Measurements from ENCODE around the gene IFIT5. TPM values are rescaled to one million over a fixed set of nuclear protein-coding genes. Genes with fewer than 3 reads are reported as not detected.

The IFIT5 gene
- total RNA-seq, 3 donors from 2014 or later (not counting 1 experiment from before 2014, with no cell fraction given), result 17.7 to 23.6 (median 20.4) TPM

DNA sequence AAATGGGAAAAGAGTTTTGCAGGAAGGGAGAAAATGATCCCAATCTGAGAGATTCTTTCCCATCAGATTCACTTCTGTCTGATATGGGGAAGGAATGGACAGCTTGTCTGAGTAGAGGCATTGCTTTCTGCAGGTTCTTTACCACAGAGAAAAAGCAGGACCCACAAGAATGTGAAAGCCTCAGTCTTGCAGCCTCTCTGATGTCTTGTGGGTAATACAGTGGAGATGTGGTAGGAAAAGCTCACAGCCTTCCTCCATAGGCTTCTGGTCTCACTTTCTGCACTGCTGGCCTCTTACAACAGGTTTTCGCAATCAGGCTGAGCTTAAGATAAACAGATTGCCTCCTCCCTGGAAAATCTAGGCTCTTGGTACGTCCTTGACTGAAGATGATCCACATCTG, 21.4 kb upstream of the IFIT5 start:
- TF ChIP-seq, protein P1, sequence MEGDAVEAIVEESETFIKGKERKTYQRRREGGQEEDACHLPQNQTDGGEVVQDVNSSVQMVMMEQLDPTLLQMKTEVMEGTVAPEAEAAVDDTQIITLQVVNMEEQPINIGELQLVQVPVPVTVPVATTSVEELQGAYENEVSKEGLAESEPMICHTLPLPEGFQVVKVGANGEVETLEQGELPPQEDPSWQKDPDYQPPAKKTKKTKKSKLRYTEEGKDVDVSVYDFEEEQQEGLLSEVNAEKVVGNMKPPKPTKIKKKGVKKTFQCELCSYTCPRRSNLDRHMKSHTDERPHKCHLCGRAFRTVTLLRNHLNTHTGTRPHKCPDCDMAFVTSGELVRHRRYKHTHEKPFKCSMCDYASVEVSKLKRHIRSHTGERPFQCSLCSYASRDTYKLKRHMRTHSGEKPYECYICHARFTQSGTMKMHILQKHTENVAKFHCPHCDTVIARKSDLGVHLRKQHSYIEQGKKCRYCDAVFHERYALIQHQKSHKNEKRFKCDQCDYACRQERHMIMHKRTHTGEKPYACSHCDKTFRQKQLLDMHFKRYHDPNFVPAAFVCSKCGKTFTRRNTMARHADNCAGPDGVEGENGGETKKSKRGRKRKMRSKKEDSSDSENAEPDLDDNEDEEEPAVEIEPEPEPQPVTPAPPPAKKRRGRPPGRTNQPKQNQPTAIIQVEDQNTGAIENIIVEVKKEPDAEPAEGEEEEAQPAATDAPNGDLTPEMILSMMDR (IDR thresholded peaks at IDR 0.05), result no peak
- Mint-ChIP-seq H3K4me1 (peaks cover 21 to 22% of the 10 kb centered on the region in 2 donors), H3K9me3 (no peaks in the 10 kb centered on the region), H3K36me3 (no peaks in the 10 kb centered on the region), H3K4me3 (peak overlapping the region; percentile 96), H3K27ac (peak overlapping the region; percentile 89 to 93), H3K27me3 (ENCODE audit: low read depth in 2 of 2) (no peaks in the 10 kb centered on the region)
- intact Hi-C loops (cut with micrococcal nuclease), result loop anchor here (1.0 kb wide), 2 partner anchors 21 to 26 kb away; partner anchors contain the start of gene IFIT5
- Histone ChIP-seq H3K27me3 (ENCODE audit: control insufficient read depth, insufficient read depth, low read length) (no peaks in the 10 kb centered on the region), H3K27ac (ENCODE audit: low read length) (peak overlapping the region; percentile 73), H3K36me3 (ENCODE audit: control insufficient read depth, insufficient read depth, low read length) (no peaks in the 10 kb centered on the region), H3K4me3 (ENCODE audit: low read length) (peak overlapping the region; percentile 56), H3K9me3 (ENCODE audit: control insufficient read depth, insufficient read depth, low read length) (no peaks in the 10 kb centered on the region), H3K4me1 (ENCODE audit: control insufficient read depth, insufficient read depth, low read length) (peaks cover 8% of the 10 kb centered on the region)
- WGBS (ENCODE audit: insufficient coverage), result 52% methylated on average over 2 of the region's 2 CpGs
- DNase-seq, result peak in 1 of 2 donors; percentile 39
- peak in 2 of 3 donors; percentile 39 to 52 for ATAC-seq

DNA sequence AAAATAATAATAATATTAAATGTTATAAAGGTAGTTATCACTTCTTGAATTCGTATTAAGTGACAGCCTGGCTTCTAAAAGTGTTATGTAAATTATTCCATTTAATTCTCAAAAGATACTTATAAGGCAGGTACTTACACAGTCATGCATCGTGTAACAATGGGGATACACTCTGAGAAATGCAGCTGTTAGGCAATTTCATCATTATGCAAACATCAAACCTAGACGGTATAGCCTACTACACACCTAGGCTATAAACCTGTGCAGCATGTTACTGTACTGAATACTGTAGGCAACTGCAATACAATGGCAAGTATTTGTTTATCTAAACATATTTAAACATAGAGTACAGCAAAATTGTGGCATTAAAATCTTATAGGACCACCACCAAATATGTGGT, 20.5 kb upstream of the IFIT5 start:
- peaks cover 21 to 22% of the 10 kb centered on the region in 2 donors for H3K4me1 Mint-ChIP-seq

DNA sequence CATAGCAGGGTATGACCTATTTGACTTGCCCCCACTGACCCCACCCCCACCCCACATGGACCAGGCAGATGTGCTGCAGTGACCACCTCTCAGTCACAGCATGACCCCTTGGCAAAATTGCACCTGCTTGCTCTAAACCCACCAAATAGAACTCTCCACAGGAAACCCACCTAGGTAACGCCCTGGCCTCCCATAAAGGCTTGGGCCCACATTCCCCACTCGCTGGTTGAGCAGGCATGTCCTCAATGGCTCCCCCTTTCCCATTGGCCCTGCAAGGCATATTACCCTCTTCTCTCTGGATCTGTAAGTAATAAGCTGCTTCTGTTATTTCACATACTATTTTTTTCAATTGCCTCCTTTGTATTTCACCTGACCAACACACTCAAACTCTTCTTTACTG, 19.2 kb upstream of the IFIT5 start:
- no peak overlapping the region for H3K4me3 Mint-ChIP-seq
- H3K4me1 Mint-ChIP-seq, result peaks cover 21 to 22% of the 10 kb centered on the region in 2 donors
- no peak overlapping the region for H3K4me3 ChIP-seq (ENCODE audit: low read length)
- H3K9me3 Mint-ChIP-seq, result no peaks in the 10 kb centered on the region
- H3K36me3 ChIP-seq (ENCODE audit: control insufficient read depth, insufficient read depth, low read length), result no peaks in the 10 kb centered on the region
- 97% methylated on average over 2 of the region's 2 CpGs for WGBS (ENCODE audit: insufficient coverage)
- DNase-seq (no peak), ATAC-seq (no peak)
- H3K4me1 ChIP-seq (ENCODE audit: control insufficient read depth, insufficient read depth, low read length), result peaks cover 8% of the 10 kb centered on the region
- H3K27ac Mint-ChIP-seq, result peak overlapping the region in 1 of 2 donors; percentile 54
- H3K27me3 Mint-ChIP-seq (ENCODE audit: low read depth in 2 of 2), result no peaks in the 10 kb centered on the region
- intact Hi-C loops (cut with micrococcal nuclease), result no loop called here
- no peak overlapping the region for H3K27ac ChIP-seq (ENCODE audit: low read length)
- H3K9me3 ChIP-seq (ENCODE audit: control insufficient read depth, insufficient read depth, low read length), result no peaks in the 10 kb centered on the region
- no peaks in the 10 kb centered on the region for H3K27me3 ChIP-seq (ENCODE audit: control insufficient read depth, insufficient read depth, low read length)
- TF ChIP-seq, protein P1 (IDR thresholded peaks at IDR 0.05), result no peak
- H3K36me3 Mint-ChIP-seq, result no peaks in the 10 kb centered on the region

More for the DNA sequence above, 20.5 kb upstream of the IFIT5 start:
- 75% methylated on average over 2 of the region's 3 CpGs for WGBS (ENCODE audit: insufficient coverage)
- no peak overlapping the region for H3K27ac ChIP-seq (ENCODE audit: low read length)
- no peaks in the 10 kb centered on the region for H3K9me3 ChIP-seq (ENCODE audit: control insufficient read depth, insufficient read depth, low read length)
- no peaks in the 10 kb centered on the region for H3K9me3 Mint-ChIP-seq
- H3K4me1 ChIP-seq (ENCODE audit: control insufficient read depth, insufficient read depth, low read length), result peaks cover 8% of the 10 kb centered on the region
- H3K4me3 ChIP-seq (ENCODE audit: low read length), result no peak overlapping the region
- ATAC-seq (no peak), DNase-seq (no peak)
- no peaks in the 10 kb centered on the region for H3K27me3 Mint-ChIP-seq (ENCODE audit: low read depth in 2 of 2)
- no peaks in the 10 kb centered on the region for H3K36me3 Mint-ChIP-seq
- H3K27ac Mint-ChIP-seq, result no peak overlapping the region
- H3K4me3 Mint-ChIP-seq, result no peak overlapping the region
- no peaks in the 10 kb centered on the region for H3K27me3 ChIP-seq (ENCODE audit: control insufficient read depth, insufficient read depth, low read length)
- TF ChIP-seq, protein P1 (IDR thresholded peaks at IDR 0.05), result no peak
- intact Hi-C loops (cut with micrococcal nuclease), result no loop called here
- H3K36me3 ChIP-seq (ENCODE audit: control insufficient read depth, insufficient read depth, low read length), result no peaks in the 10 kb centered on the region

All from natural killer cell (primary cell).